ENCODE results near the gene C16orf96.

GRCh38 chr16:4639899-4640509 lies 83.9 kb downstream of the C16orf96 start:
- TF ChIP-seq, protein P1, sequence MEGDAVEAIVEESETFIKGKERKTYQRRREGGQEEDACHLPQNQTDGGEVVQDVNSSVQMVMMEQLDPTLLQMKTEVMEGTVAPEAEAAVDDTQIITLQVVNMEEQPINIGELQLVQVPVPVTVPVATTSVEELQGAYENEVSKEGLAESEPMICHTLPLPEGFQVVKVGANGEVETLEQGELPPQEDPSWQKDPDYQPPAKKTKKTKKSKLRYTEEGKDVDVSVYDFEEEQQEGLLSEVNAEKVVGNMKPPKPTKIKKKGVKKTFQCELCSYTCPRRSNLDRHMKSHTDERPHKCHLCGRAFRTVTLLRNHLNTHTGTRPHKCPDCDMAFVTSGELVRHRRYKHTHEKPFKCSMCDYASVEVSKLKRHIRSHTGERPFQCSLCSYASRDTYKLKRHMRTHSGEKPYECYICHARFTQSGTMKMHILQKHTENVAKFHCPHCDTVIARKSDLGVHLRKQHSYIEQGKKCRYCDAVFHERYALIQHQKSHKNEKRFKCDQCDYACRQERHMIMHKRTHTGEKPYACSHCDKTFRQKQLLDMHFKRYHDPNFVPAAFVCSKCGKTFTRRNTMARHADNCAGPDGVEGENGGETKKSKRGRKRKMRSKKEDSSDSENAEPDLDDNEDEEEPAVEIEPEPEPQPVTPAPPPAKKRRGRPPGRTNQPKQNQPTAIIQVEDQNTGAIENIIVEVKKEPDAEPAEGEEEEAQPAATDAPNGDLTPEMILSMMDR (IDR thresholded peaks at IDR 0.05): no peak
- TF ChIP-seq POLR2A (IDR thresholded peaks at IDR 0.05) (no peak), EP300 (IDR thresholded peaks at IDR 0.05) (peak in 1 of 4 donors; percentile 53)
